ENCODE measurements around the gene MC1R. TPM values are rescaled to one million over a fixed set of nuclear protein-coding genes. Genes with fewer than 3 reads are reported as not detected.

Gene MC1R
- total RNA-seq, 4 donors from 2014 or later, result 3.6 to 29.3 (median 8.9) TPM

DNA sequence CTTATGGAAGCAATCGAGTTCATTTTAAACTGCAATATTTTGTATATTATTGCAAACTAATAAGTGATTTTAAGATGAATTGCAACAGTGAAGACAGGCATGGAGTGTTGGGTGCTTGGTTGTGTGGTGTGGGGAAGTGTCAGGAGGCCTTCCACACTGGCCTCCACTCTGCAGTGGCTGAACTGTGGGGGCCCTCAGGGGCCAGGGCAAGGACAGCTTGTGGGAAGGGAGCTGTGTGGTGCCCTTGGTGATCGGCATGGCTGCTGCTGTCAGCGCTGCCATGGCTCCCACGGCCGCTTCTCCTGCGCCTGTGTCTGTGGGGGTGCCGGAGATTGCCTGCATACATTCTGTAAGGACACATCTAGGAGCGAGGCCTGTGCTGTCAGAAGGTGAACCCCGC is 26.0 kb upstream of the MC1R start:
- H3K36me3 ChIP-seq, result peaks cover 99% of the 10 kb centered on the region
- no peaks in the 10 kb centered on the region for H3K4me1 ChIP-seq
- H3K4me3 ChIP-seq, result no peak overlapping the region
- DNase-seq (ENCODE audit: low spot score in 2 of 2), result no peak
- H3K27me3 ChIP-seq, result no peaks in the 10 kb centered on the region
- TF ChIP-seq, protein P1, sequence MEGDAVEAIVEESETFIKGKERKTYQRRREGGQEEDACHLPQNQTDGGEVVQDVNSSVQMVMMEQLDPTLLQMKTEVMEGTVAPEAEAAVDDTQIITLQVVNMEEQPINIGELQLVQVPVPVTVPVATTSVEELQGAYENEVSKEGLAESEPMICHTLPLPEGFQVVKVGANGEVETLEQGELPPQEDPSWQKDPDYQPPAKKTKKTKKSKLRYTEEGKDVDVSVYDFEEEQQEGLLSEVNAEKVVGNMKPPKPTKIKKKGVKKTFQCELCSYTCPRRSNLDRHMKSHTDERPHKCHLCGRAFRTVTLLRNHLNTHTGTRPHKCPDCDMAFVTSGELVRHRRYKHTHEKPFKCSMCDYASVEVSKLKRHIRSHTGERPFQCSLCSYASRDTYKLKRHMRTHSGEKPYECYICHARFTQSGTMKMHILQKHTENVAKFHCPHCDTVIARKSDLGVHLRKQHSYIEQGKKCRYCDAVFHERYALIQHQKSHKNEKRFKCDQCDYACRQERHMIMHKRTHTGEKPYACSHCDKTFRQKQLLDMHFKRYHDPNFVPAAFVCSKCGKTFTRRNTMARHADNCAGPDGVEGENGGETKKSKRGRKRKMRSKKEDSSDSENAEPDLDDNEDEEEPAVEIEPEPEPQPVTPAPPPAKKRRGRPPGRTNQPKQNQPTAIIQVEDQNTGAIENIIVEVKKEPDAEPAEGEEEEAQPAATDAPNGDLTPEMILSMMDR (IDR thresholded peaks at IDR 0.05), result no peak
- no peak for TF ChIP-seq EP300 (IDR thresholded peaks at IDR 0.05)
- TF ChIP-seq POLR2A (IDR thresholded peaks at IDR 0.05), result no peak
- no peak for TF ChIP-seq POLR2AphosphoS5 (IDR thresholded peaks at IDR 0.05)
- H3K9me3 ChIP-seq, result no peaks in the 10 kb centered on the region
- H3K27ac ChIP-seq, result no peak overlapping the region
- WGBS, result 92% methylated on average over 7 of the region's 9 CpGs

- no peak for DNase-seq (ENCODE audit: low spot score in 2 of 2)
- H3K4me3 ChIP-seq, result no peak overlapping the region
- H3K27me3 ChIP-seq, result no peaks in the 10 kb centered on the region
- TF ChIP-seq POLR2A (IDR thresholded peaks at IDR 0.05) (no peak), EP300 (IDR thresholded peaks at IDR 0.05) (no peak), POLR2AphosphoS5 (IDR thresholded peaks at IDR 0.05) (no peak)
- TF ChIP-seq, protein P1 (IDR thresholded peaks at IDR 0.05), result no peak
- H3K27ac ChIP-seq, result no peak overlapping the region
- H3K9me3 ChIP-seq, result no peaks in the 10 kb centered on the region
- WGBS, result 93% methylated on average over 28 of the region's 45 CpGs
- H3K4me1 ChIP-seq, result no peaks in the 10 kb centered on the region
- peaks cover 99% of the 10 kb centered on the region for H3K36me3 ChIP-seq
These were observed 24.8 kb upstream of the MC1R start for GRCh38 chr16:89893642-89894548.

DNA sequence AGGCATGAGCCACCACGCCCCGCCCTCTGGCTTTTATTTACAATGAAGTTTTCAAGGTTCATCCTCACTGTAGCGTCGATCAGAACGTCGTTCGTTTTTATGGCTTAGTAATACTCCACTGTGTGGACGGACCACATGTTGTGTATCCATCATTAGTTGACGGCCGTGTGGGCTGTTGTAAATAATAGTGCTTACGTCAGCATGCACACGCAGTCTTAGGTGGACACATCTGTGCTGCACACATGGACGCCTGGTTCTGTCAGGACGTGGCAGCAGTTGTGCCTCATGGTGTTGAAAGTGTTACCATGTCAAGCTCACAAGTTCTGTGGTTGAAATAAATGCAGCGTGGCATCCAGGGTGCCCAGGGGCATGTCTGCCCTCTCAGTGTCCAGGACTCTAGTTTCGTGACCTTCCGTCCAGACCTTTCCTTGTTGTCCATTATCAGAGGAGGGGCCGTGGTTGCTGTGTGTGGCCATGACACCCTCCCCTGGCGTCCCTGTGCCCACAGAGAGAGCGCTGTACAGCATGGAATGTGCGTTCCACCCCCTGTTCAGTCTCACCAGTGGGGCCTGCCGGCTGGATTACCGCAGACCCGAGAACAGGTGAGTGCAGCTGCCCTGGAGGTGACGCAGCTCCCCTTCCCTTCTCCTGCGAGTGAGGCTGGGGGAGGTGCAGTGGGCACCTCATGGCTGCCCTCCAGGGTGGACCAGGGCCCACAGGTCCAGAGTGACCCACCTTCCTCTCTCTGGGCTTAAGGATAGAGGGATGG is 23.0 kb upstream of the MC1R start:
- Histone ChIP-seq H3K27me3 (no peaks in the 10 kb centered on the region), H3K27ac (no peak overlapping the region), H3K4me1 (no peaks in the 10 kb centered on the region), H3K9me3 (no peaks in the 10 kb centered on the region), H3K4me3 (no peak overlapping the region), H3K36me3 (peaks cover 99% of the 10 kb centered on the region)
- TF ChIP-seq EP300 (IDR thresholded peaks at IDR 0.05), result no peak
- TF ChIP-seq POLR2AphosphoS5 (IDR thresholded peaks at IDR 0.05), result no peak
- TF ChIP-seq, protein P1 (IDR thresholded peaks at IDR 0.05), result no peak
- no peak for TF ChIP-seq POLR2A (IDR thresholded peaks at IDR 0.05)
- no peak for DNase-seq (ENCODE audit: low spot score in 2 of 2)
- 88% methylated on average over 17 of the region's 26 CpGs for WGBS

- peaks cover 90% of the 10 kb centered on the region for H3K36me3 ChIP-seq
- no peak overlapping the region for H3K4me3 ChIP-seq
- no peak overlapping the region for H3K27ac ChIP-seq
- no peaks in the 10 kb centered on the region for H3K9me3 ChIP-seq
- H3K4me1 ChIP-seq, result no peaks in the 10 kb centered on the region
- TF ChIP-seq, protein P1 (IDR thresholded peaks at IDR 0.05), result no peak
- TF ChIP-seq POLR2A (IDR thresholded peaks at IDR 0.05), result no peak
- TF ChIP-seq POLR2AphosphoS5 (IDR thresholded peaks at IDR 0.05), result no peak
- H3K27me3 ChIP-seq, result no peaks in the 10 kb centered on the region
- DNase-seq (ENCODE audit: low spot score in 2 of 2), result no peak
- WGBS, result 95% methylated on average over 11 of the region's 11 CpGs
These were observed 21.5 kb upstream of the MC1R start for GRCh38 chr16:89897204-89897603.
